Stimulated activated naive CD8-positive, alpha-beta T cell treated with anti-CD3 and anti-CD28 coated beads, Interleukin-15, Interleukin-2, amounts not matched to agents 100 U/mL and 50 U/mL, for 24 hours (primary cell): ENCODE measurements around the gene CAST.
A peak's percentile ranks its signal among the peaks of the same experiment; 100 is the strongest.

Experiments used
- ATAC-seq: fragments of 150-1000 bp; cut with Tn5 transposase; one replicate; pipeline ENCODE4 v1.10.0; 2021
- DNase-seq: peaks from one replicate; pipeline ENCODE4 v3.0.0; 2021

Gene CAST

GRCh38 chr5:96673127-96673526 is 11.0 kb downstream of the CAST start:
- DNase-seq (no peak), ATAC-seq (no peak)

GRCh38 chr5:96675882-96676281 is 13.7 kb downstream of the CAST start:
- ATAC-seq (no peak), DNase-seq (no peak)

DNA sequence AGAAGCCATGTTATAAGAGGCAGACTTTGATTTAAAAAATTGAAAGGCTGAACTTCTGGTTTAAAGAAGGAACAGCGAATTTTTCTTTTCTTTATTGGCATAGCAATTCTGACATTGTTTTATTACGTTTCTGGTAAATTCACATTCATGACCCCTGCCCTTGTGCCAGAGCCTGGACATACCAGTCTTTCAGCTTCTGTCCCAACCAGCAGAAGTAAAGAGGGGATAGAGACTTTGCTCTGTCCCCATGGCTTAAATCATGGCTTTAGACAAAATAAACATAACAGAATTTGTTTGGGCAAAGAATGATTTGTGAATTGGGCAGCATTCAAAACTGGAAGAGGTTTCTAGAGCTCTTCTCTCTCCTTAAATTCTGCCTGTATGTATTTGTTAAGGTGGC is 15.3 kb downstream of the CAST start:
- DNase-seq: no peak
- no peak for ATAC-seq

DNA sequence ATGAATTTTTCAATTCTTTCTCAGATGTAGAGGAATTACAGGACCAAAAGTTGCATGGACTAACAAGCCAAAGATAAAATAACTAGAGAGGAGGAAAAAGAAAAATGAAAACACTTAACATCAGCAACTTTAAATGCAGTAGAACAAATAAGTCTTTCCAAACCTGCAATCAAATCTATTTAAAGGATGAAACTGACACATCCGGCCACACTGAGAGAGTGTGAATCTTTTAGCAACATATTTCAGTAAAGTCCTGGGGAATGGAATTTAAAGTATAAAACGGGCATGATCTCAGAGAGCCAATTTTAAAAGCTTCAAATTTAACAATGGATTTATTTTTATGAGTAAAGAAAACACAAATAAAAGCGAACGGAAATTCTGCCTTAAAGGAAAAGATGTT is 17.1 kb downstream of the CAST start:
- ATAC-seq (no peak), DNase-seq (no peak)

GRCh38 chr5:96680759-96681470 is 18.7 kb downstream of the CAST start:
- ATAC-seq (no peak), DNase-seq (no peak)

DNA sequence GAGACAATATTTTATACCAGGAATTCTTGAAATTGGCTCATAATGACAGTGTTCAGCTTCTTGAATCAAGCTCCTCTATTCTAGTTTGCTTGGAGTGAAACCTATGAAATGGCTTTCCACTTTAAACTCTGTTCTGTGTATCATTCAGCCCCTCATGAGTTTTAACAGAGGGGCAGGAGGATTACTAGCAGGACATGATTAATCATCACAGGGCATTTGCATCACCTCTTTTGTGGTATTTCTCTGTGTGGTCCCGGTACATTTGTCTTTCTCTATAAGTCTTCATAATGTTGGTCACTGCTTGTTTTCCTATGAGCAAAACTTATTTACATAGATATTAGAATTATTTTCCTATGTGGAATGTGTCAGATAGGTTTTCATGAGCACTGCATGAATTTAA is 21.2 kb downstream of the CAST start:
- peak; percentile 59 for ATAC-seq
- no peak for DNase-seq

DNA sequence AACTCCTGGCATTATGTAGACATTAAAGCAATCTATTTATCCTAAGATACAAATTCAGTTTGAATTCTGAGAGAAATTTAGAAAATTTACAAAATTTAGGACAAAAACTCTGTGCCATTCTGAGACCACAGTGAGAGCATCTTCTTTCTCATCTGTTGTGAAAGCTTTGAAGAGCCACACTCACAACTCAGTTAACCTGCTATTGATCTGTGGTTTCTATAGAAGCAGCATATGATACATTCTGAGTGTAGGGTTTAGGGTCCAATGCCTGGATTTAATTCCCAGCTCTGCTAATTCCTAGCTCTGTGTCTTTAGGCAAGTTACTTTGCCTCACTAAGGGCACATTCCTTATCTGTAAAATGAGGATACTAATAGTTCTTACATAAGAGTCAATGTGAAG is 21.6 kb downstream of the CAST start:
- no peak for DNase-seq
- no peak for ATAC-seq

GRCh38 chr5:96687080-96687479 is 24.9 kb downstream of the CAST start:
- no peak for ATAC-seq
- DNase-seq: no peak

GRCh38 chr5:96687812-96688453 is 25.8 kb downstream of the CAST start:
- ATAC-seq: peak; percentile 83
- no peak for DNase-seq

- no peak for ATAC-seq
- DNase-seq: no peak
Measured at GRCh38 chr5:96690861-96691260, 28.7 kb downstream of the CAST start.

DNA sequence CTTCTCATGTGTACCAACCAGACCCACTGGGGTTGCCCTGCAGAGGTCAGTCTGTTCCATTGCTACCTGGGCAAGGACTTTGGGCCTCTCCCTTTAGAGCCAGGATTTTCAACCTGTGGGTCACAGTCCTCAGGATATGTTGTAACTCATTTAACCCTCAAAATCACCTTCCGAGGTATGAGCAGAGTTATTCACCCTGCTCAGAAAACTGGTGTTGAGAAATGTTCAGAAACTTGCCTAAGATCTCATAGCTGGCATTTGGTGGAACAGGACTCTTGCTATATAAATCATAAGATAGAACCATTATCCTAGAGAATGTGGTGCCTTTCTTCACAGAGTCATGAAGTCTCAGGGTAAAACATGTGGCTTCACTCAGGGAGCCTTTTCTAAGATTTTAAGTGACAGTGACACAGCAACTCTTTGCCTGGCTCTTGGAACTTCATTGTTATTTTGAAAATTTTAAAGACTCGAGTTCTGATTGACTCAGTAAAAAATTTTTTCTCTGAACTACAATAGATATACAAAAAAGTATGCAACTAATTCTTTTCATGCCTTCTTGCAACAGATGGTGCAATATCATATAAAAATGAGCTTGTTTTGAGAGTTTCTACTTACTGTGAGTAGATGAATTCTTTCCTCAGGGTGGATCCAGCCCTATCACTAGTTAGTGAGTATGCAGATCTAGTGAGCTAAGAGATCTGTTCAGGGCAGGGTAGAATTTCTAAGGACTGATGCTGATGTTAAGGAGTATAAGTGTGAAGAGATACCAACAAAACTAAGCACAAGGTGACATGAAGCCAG is 29.5 kb downstream of the CAST start:
- ATAC-seq (no peak), DNase-seq (no peak)

DNA sequence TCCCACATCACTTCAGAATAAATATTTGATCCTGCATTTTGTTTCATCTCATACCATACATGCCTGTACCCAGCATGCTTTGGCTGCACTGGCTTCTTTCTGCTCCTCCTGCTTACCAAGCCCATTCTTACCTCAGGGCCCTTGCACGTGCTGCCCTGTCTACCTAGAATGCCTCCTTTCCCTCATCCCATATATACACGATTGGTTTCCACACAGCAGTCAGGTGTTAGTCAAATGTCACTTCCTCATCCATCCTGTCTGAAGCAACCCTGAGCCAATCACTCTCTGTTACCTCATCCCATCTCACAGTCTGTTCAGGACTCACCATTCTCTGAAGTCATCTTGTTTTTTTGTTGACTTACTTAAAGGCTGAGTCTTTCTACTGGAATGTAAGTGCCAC is 30.3 kb downstream of the CAST start:
- no peak for ATAC-seq
- no peak for DNase-seq

DNA sequence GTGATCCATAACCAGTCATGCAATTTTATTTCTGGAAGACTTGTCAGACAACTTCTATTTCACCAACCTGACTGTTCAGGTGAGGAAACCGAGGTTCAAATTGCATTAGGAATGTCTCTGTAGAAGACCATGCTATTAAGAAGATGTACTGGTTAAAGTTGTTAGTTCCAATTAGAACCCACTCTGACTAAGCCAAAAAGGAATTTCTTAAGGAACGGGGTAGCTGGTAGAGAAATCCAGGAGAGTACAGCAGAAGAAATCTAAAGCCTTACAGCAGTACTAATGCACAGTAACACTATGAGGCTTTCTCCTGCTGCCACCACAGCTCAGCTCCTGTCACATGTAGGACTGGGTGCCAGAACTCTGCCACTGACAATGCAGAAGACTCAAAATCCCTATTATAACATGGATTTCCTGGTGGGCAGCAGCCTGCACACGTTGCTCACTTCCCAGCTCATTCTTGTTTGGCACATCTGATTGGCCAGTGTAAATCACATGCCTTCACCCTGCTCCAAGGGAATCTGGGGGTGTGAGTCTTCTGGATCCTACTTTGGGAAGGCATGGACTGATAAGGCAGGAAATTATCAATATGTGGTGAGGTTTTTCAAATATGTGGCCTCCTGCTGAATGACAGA is 37.1 kb downstream of the CAST start:
- ATAC-seq (no peak), DNase-seq (no peak)

- ATAC-seq: peak; percentile 90
- peak; percentile 87 for DNase-seq
Measured at GRCh38 chr5:96702503-96703383, 40.6 kb downstream of the CAST start.

DNA sequence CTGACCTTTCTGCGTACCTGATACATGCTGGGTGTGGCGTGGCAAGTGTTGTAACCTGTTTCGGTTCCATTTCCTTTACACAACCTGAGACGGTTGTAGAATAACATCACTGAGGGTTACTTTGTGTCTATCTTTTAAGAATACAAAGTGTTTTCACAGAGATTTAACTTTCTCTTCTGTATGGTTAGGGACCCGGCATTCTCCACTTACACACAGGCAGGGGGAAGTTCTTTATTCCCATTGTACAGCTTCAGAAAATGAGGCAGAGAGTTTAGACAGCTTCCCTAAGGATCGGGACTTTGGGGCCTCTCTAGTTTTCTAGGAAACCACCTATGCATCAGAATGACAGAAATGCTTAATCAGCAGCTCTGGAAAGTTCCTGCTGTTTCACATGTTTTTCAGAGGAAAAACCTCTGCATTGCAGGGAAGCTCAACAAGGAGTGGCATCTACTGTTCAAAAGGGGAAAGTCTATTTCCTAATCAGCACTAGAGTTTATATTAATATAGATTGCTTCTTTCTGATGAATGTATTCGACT is 41.3 kb downstream of the CAST start:
- DNase-seq: no peak
- peak; percentile 78 for ATAC-seq

GRCh38 chr5:96703995-96704394 is 41.8 kb downstream of the CAST start:
- DNase-seq: no peak

DNA sequence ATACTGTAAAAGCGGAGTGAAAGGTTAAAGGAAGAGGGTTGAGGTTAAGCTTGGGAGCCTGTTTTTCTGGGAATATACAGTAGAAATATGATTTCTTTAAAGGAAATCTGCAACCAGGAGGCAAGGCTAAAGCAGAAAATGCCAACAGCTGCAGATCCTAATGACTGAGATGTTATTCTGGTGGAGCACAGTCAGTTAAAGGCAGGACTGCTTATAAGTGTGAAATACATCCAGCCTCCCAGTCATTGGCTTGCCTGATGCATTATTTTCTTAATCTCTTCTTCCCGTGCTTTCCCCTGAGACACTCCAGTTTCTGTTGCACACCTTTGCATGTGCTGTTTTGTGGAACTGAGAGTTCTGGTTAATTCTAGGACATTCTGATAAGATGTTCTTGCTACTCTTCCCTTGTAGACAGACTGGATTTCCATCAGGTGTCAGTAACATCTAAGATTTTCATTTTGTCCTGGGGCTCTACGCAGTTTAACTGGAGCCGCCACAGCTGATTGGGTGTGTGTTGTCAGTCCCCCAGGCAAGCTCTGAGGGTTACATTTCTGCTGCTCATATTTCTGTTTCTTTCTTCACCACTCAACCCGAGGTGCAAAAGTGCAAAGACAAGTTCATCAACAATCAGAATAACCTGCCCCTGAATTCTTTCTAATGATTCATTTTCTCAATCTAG is 44.4 kb downstream of the CAST start:
- DNase-seq (no peak), ATAC-seq (no peak)

More at GRCh38 chr5:96703995-96704394, 41.8 kb downstream of the CAST start:
- ATAC-seq: no peak

GRCh38 chr5:96708600-96708999 is 46.4 kb downstream of the CAST start:
- ATAC-seq: no peak
- DNase-seq: no peak

DNA sequence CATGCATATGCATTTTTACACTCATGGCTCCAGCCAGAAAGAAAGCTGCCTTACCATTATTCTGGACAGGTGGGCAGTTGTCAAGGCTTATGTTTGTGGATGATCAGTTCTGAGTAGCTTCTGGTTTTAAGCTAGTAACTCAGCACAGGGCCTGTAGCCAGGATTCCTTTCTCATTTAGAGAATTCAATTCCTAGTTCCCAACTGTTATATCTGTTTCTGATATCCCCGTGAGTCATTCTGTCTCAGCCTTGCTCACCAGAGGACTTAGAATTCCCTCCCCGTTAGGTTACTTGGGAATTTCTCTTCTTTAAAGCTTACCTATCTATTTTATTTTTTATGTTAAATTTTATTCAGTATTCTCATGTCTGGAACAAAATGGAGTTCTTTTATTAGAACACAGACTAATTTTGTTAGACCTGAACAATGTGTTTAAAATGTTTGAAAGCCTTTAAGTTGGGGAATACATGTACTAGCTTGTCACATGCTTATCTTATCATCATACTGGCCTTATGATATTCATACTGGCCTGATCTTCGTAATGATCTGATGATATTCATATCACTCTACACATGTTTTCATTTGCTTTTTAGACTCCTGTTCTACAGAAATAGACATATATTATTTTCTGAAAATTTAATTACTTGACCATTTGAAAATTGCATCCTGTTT is 47.1 kb downstream of the CAST start:
- ATAC-seq (no peak), DNase-seq (no peak)

DNA sequence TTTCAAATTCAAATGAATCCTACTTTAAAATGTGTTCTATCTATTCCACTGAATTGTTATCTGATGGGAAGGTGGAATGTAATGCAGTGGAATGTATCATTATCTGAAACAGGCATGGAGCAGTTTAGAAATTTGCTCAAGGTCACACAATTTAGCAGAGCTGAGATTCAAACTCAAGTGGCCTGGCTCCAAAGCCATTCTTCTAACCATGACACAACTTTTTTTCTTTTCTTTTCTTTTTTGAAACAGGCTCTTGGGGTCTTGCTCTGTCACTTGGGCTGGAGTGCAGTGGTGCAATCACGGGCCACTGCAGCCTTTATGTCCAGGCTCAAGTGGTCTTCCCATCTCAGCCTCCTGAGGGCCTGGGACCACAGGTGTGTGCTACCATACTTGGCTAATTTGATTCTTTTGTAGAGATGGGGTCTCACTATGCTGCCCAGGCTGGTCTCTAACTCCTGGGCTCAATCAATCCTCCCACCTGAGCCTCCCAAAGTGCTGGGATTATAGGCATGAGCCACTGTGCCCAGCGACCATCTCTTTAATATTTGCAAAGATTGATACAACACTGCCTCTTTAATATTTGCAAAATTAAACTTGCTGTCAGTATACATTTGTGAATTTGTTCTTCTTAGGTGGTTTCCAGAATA is 50.0 kb downstream of the CAST start:
- ATAC-seq (no peak), DNase-seq (no peak)
